ENCODE data around the gene TMPRSS6.
A peak's percentile ranks its signal among the peaks of the same experiment; 100 is the strongest.

TMPRSS6 gene

GRCh38 chr22:37064553-37064952 lies 45.0 kb downstream of the TMPRSS6 start:
- DNase-seq (ENCODE audit: low read depth) = no peak

- DNase-seq (ENCODE audit: low read depth) = no peak
Observed at GRCh38 chr22:37063431-37064420, 45.8 kb downstream of the TMPRSS6 start.

GRCh38 chr22:37062702-37063381 lies 46.7 kb downstream of the TMPRSS6 start:
- DNase-seq (ENCODE audit: low read depth) = no peak

GRCh38 chr22:37062376-37062675 lies 47.2 kb downstream of the TMPRSS6 start:
- no peak for DNase-seq (ENCODE audit: low read depth)

- no peak for DNase-seq (ENCODE audit: low read depth)
Observed at GRCh38 chr22:37061611-37062375, 47.7 kb downstream of the TMPRSS6 start.

- no peak for DNase-seq (ENCODE audit: low read depth)
Observed at GRCh38 chr22:37060801-37061610, 48.5 kb downstream of the TMPRSS6 start.

- DNase-seq (ENCODE audit: low read depth) = no peak
Observed at GRCh38 chr22:37059876-37060449, 49.5 kb downstream of the TMPRSS6 start.

- DNase-seq (ENCODE audit: low read depth) = no peak
Observed at GRCh38 chr22:37058917-37059701, 50.4 kb downstream of the TMPRSS6 start.

- DNase-seq (ENCODE audit: low read depth) = no peak
Observed at GRCh38 chr22:37057796-37058510, 51.6 kb downstream of the TMPRSS6 start.

- no peak for DNase-seq (ENCODE audit: low read depth)
Observed at GRCh38 chr22:37057226-37057625, 52.3 kb downstream of the TMPRSS6 start.

- DNase-seq (ENCODE audit: low read depth) = no peak
Observed at GRCh38 chr22:37056246-37056645, 53.3 kb downstream of the TMPRSS6 start.

- no peak for DNase-seq (ENCODE audit: low read depth)
Observed at GRCh38 chr22:37054600-37055365, 54.7 kb downstream of the TMPRSS6 start.

GRCh38 chr22:37054056-37054395 lies 55.5 kb downstream of the TMPRSS6 start:
- no peak for DNase-seq (ENCODE audit: low read depth)

- no peak for DNase-seq (ENCODE audit: low read depth)
Observed at GRCh38 chr22:37053310-37054055, 56.0 kb downstream of the TMPRSS6 start.

GRCh38 chr22:37052386-37053309 lies 56.9 kb downstream of the TMPRSS6 start:
- no peak for DNase-seq (ENCODE audit: low read depth)

GRCh38 chr22:37051391-37052385 lies 57.8 kb downstream of the TMPRSS6 start, which contains the start of gene KCTD17:
Gene KCTD17, plus strand, starts transcription at chr22:37051742. Its CDS starts 19 bp downstream, at chr22:37051761.
- DNase-seq (ENCODE audit: low read depth) = peak; percentile 41
